ENCODE results near the gene SHROOM3.

The SHROOM3 gene

DNA sequence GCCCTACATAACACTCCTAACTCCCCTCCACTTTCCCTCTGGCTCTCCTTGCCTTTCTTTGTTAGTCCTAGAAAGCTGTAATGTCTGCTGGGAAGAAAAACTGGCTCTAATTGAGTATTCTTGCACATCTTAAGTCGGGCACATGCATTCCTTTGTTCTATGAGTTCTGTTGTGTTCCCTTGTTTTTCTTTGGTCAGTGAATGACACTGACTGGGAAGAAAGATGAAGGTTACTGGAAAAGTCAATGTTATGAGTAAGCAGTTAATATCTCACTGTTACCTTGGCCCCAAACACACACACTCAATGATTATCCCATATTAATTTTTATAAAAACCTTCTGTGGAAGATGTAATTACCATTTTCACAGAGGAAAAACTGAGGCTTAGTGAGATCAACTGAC is 247.0 kb downstream of the SHROOM3 start:
- Histone ChIP-seq H3K79me2 (ENCODE audit: insufficient read depth, low read length) (no peaks in the 10 kb centered on the region), H3F3A (ENCODE audit: insufficient read depth) (no peaks in the 10 kb centered on the region), H3K9ac (ENCODE audit: low read length) (no peak overlapping the region), H3K4me3 (ENCODE audit: insufficient read depth, low read length, poor library complexity, severe bottlenecking) (no peak overlapping the region), H3K9me3 (ENCODE audit: insufficient read depth, low read length) (no peaks in the 10 kb centered on the region), H3K36me3 (ENCODE audit: low read length) (no peaks in the 10 kb centered on the region), H2AFZ (ENCODE audit: low read depth, low read length, severe bottlenecking) (no peak overlapping the region), H3K4me2 (ENCODE audit: low read depth, low read length, poor library complexity, severe bottlenecking) (no peak overlapping the region), H3K27me3 (ENCODE audit: low read length) (no peaks in the 10 kb centered on the region), H4K20me1 (ENCODE audit: low read depth, low read length) (no peaks in the 10 kb centered on the region), H3K9me2 (replicated peaks; ENCODE audit: insufficient read depth, low read length) (no peaks in the 10 kb centered on the region), H3K27ac (ENCODE audit: low read depth, low read length) (no peak overlapping the region)
- TF ChIP-seq, protein P1, sequence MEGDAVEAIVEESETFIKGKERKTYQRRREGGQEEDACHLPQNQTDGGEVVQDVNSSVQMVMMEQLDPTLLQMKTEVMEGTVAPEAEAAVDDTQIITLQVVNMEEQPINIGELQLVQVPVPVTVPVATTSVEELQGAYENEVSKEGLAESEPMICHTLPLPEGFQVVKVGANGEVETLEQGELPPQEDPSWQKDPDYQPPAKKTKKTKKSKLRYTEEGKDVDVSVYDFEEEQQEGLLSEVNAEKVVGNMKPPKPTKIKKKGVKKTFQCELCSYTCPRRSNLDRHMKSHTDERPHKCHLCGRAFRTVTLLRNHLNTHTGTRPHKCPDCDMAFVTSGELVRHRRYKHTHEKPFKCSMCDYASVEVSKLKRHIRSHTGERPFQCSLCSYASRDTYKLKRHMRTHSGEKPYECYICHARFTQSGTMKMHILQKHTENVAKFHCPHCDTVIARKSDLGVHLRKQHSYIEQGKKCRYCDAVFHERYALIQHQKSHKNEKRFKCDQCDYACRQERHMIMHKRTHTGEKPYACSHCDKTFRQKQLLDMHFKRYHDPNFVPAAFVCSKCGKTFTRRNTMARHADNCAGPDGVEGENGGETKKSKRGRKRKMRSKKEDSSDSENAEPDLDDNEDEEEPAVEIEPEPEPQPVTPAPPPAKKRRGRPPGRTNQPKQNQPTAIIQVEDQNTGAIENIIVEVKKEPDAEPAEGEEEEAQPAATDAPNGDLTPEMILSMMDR (IDR thresholded peaks at IDR 0.05; ENCODE audit: insufficient read depth, low read length, poor library complexity, severe bottlenecking) = no peak
- no peak for TF ChIP-seq EZH2phosphoT487 (conservative IDR thresholded peaks at IDR 0.05; ENCODE audit: low read length)

DNA sequence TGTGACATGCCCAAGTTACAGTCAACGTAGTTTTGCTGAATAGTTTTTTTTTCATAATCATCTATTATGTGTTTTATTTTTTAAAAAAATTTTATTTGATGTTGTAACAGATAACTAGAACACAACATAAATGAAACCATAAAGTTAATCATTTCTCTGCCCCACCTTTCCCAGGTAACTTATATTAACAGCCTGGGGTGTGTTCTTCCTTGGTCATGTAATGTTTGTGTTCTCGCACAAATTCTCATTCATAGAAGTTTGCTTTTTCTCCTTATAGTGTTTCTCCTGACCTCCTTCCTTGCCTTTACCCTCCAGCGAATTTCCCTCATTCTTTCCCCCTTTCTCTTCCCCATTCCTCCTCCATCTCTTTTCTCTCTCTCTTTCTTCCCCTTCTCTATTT is 248.1 kb downstream of the SHROOM3 start:
- H3K4me2 ChIP-seq (ENCODE audit: low read depth, low read length, poor library complexity, severe bottlenecking) = no peak overlapping the region
- no peaks in the 10 kb centered on the region for H4K20me1 ChIP-seq (ENCODE audit: low read depth, low read length)
- no peaks in the 10 kb centered on the region for H3F3A ChIP-seq (ENCODE audit: insufficient read depth)
- no peak overlapping the region for H3K27ac ChIP-seq (ENCODE audit: low read depth, low read length)
- TF ChIP-seq EZH2phosphoT487 (conservative IDR thresholded peaks at IDR 0.05; ENCODE audit: low read length) = no peak
- H3K27me3 ChIP-seq (ENCODE audit: low read length) = no peaks in the 10 kb centered on the region
- H2AFZ ChIP-seq (ENCODE audit: low read depth, low read length, severe bottlenecking) = no peak overlapping the region
- no peak overlapping the region for H3K9ac ChIP-seq (ENCODE audit: low read length)
- no peaks in the 10 kb centered on the region for H3K79me2 ChIP-seq (ENCODE audit: insufficient read depth, low read length)
- no peaks in the 10 kb centered on the region for H3K9me3 ChIP-seq (ENCODE audit: insufficient read depth, low read length)
- H3K4me3 ChIP-seq (ENCODE audit: insufficient read depth, low read length, poor library complexity, severe bottlenecking) = no peak overlapping the region
- H3K36me3 ChIP-seq (ENCODE audit: low read length) = no peaks in the 10 kb centered on the region
- H3K9me2 ChIP-seq (replicated peaks; ENCODE audit: insufficient read depth, low read length) = no peaks in the 10 kb centered on the region

DNA sequence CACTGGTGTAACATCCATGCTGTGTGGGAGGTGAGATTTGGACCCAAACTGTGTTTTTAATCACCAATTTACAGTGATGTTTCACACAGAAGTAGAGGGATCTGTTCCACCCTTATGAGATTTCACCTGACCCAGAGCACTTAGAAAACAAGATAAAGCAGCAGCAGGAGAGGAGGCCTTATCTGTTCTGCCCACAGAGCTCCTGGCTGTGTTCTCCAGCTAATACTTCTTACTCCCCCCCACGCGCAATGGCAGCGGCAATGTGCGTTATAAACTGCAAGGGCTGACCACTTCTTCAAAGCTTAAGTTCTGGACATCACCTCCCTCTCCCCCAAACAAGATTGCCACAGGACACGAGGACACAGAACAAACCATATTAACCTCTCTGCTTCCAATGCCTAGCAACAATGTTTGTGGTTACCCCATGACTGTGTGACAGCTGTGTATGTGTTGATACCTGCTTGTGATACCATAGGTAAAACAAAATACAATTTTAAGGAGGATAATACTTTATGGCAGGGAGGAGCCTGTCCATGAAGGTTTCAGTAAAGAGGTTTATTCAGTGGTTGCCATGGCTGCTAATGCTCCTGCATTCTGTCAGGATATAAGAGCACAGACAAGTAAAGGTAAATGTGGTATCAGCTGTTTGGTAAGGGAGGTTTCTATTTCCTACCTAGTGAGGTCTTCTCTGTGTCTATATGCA is 252.9 kb downstream of the SHROOM3 start:
- no peak overlapping the region for H3K27ac ChIP-seq (ENCODE audit: low read depth, low read length)
- H2AFZ ChIP-seq (ENCODE audit: low read depth, low read length, severe bottlenecking) = no peak overlapping the region
- H4K20me1 ChIP-seq (ENCODE audit: low read depth, low read length) = no peaks in the 10 kb centered on the region

DNA sequence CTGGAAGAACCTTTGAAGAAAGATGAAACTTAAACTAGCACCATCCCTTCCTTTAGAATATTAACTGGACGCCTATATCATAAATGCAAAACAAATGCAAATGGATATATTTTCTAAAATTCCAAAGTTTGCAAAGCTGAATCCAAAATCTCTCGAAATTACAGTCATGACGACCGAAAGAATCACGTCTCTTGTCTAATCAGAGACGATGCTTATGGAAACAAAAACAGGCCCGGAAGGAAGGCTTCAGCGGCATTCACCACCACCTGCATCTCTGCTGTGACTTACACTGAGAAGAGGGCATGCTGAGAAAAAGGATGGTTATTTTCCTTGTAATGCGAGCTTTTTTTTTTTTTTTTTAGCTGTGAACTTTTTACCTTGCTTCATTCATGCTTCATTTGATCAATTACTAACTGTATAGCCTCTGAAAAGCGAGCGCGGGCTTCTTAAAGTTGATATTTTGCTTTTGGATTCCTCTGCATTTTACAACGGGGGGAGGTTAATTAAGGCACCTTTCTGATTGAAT is 253.7 kb downstream of the SHROOM3 start:
- TF ChIP-seq, protein P1 (IDR thresholded peaks at IDR 0.05; ENCODE audit: insufficient read depth, low read length, poor library complexity, severe bottlenecking) = no peak
- TF ChIP-seq EZH2phosphoT487 (conservative IDR thresholded peaks at IDR 0.05; ENCODE audit: low read length) = no peak

More for the DNA sequence above, 252.9 kb downstream of the SHROOM3 start:
- no peak overlapping the region for H3K4me3 ChIP-seq (ENCODE audit: insufficient read depth, low read length, poor library complexity, severe bottlenecking)
- no peaks in the 10 kb centered on the region for H3F3A ChIP-seq (ENCODE audit: insufficient read depth)
- no peaks in the 10 kb centered on the region for H3K9me3 ChIP-seq (ENCODE audit: insufficient read depth, low read length)
- TF ChIP-seq, protein P1 (IDR thresholded peaks at IDR 0.05; ENCODE audit: insufficient read depth, low read length, poor library complexity, severe bottlenecking) = no peak
- no peaks in the 10 kb centered on the region for H3K79me2 ChIP-seq (ENCODE audit: insufficient read depth, low read length)
- H3K9ac ChIP-seq (ENCODE audit: low read length) = no peak overlapping the region
- H3K9me2 ChIP-seq (replicated peaks; ENCODE audit: insufficient read depth, low read length) = no peaks in the 10 kb centered on the region
- no peak overlapping the region for H3K4me2 ChIP-seq (ENCODE audit: low read depth, low read length, poor library complexity, severe bottlenecking)
- H3K36me3 ChIP-seq (ENCODE audit: low read length) = no peaks in the 10 kb centered on the region
- no peaks in the 10 kb centered on the region for H3K27me3 ChIP-seq (ENCODE audit: low read length)

More for the DNA sequence above, 253.7 kb downstream of the SHROOM3 start:
- no peaks in the 10 kb centered on the region for H3K79me2 ChIP-seq (ENCODE audit: insufficient read depth, low read length)
- H3K27ac ChIP-seq (ENCODE audit: low read depth, low read length) = no peak overlapping the region
- no peaks in the 10 kb centered on the region for H3F3A ChIP-seq (ENCODE audit: insufficient read depth)
- no peaks in the 10 kb centered on the region for H4K20me1 ChIP-seq (ENCODE audit: low read depth, low read length)
- H3K36me3 ChIP-seq (ENCODE audit: low read length) = no peaks in the 10 kb centered on the region
- H3K9me2 ChIP-seq (replicated peaks; ENCODE audit: insufficient read depth, low read length) = no peaks in the 10 kb centered on the region
- no peaks in the 10 kb centered on the region for H3K27me3 ChIP-seq (ENCODE audit: low read length)
- H3K9me3 ChIP-seq (ENCODE audit: insufficient read depth, low read length) = no peaks in the 10 kb centered on the region
- no peak overlapping the region for H3K4me2 ChIP-seq (ENCODE audit: low read depth, low read length, poor library complexity, severe bottlenecking)
- H3K4me3 ChIP-seq (ENCODE audit: insufficient read depth, low read length, poor library complexity, severe bottlenecking) = no peak overlapping the region
- H3K9ac ChIP-seq (ENCODE audit: low read length) = no peak overlapping the region
- no peak overlapping the region for H2AFZ ChIP-seq (ENCODE audit: low read depth, low read length, severe bottlenecking)
